ENCODE results near the gene SNX20.

- TF ChIP-seq MAX (IDR thresholded peaks at IDR 0.05): no peak
- no peak for TF ChIP-seq EP300 (IDR thresholded peaks at IDR 0.05; ENCODE audit: borderline replicate concordance)
- no peak for TF ChIP-seq RAD21 (IDR thresholded peaks at IDR 0.05; ENCODE audit: low read depth)
- no peak for TF ChIP-seq REST (IDR thresholded peaks at IDR 0.05; ENCODE audit: low read depth)
- no peak for TF ChIP-seq TEAD4 (IDR thresholded peaks at IDR 0.05)
- no peak for TF ChIP-seq TAF1 (IDR thresholded peaks at IDR 0.05; ENCODE audit: low read depth)
- no peak for TF ChIP-seq YY1 (IDR thresholded peaks at IDR 0.05; ENCODE audit: low read depth)
- TF ChIP-seq FOXM1 (IDR thresholded peaks at IDR 0.05; ENCODE audit: borderline replicate concordance, low read depth): no peak
- no peak for TF ChIP-seq CEBPB (IDR thresholded peaks at IDR 0.05)
- no peak for TF ChIP-seq USF1 (IDR thresholded peaks at IDR 0.05)
- no peak for TF ChIP-seq CREB1 (IDR thresholded peaks at IDR 0.05; ENCODE audit: low read depth)
- TF ChIP-seq ZBTB7A (IDR thresholded peaks at IDR 0.05; ENCODE audit: low read depth): no peak
- TF ChIP-seq NFIC (IDR thresholded peaks at IDR 0.05): no peak
These were observed 25.1 kb upstream of the SNX20 start for GRCh38 chr16:50706250-50706649.
